ENCODE data around the gene FDX1. TPM values are rescaled to one million over a fixed set of nuclear protein-coding genes. Genes with fewer than 3 reads are reported as not detected.

The FDX1 gene
- total RNA-seq, 2 donors from 2014 or later, result 13.0 to 15.2 TPM

GRCh38 chr11:110446594-110446993 is 16.8 kb downstream of the FDX1 start:
- ATAC-seq (no peak), DNase-seq (ENCODE audit: low spot score in 2 of 2) (no peak)
- peaks cover 0 to 9% of the 10 kb centered on the region in 2 donors for H3K36me3 Mint-ChIP-seq
- no peak overlapping the region for H3K27ac Mint-ChIP-seq
- no peaks in the 10 kb centered on the region for H3K9me3 Mint-ChIP-seq

GRCh38 chr11:110447343-110447742 is 17.6 kb downstream of the FDX1 start:
- ATAC-seq (no peak), DNase-seq (ENCODE audit: low spot score in 2 of 2) (no peak)
- Mint-ChIP-seq H3K36me3 (peaks cover 0 to 16% of the 10 kb centered on the region in 2 donors), H3K9me3 (no peaks in the 10 kb centered on the region), H3K27ac (no peak overlapping the region)

GRCh38 chr11:110447897-110448745 is 18.4 kb downstream of the FDX1 start:
- Mint-ChIP-seq H3K9me3 (no peaks in the 10 kb centered on the region), H3K27ac (no peak overlapping the region), H3K36me3 (peaks cover 0 to 23% of the 10 kb centered on the region in 2 donors)
- DNase-seq (ENCODE audit: low spot score in 2 of 2), result no peak
- no peak for ATAC-seq

GRCh38 chr11:110450246-110450645 is 20.5 kb downstream of the FDX1 start:
- DNase-seq (ENCODE audit: low spot score in 2 of 2) (no peak), ATAC-seq (no peak)
- H3K27ac Mint-ChIP-seq, result no peak overlapping the region
- no peaks in the 10 kb centered on the region for H3K9me3 Mint-ChIP-seq
- H3K36me3 Mint-ChIP-seq, result peaks cover 0 to 14% of the 10 kb centered on the region in 2 donors

- Mint-ChIP-seq H3K36me3 (peaks cover 0 to 14% of the 10 kb centered on the region in 2 donors), H3K27ac (peak overlapping the region; percentile 84 to 89), H3K9me3 (no peaks in the 10 kb centered on the region)
- peak; percentile 59 to 78 for ATAC-seq
- DNase-seq (ENCODE audit: low spot score in 2 of 2), result no peak
Observed at GRCh38 chr11:110452720-110453119, 23.0 kb downstream of the FDX1 start.

GRCh38 chr11:110453684-110454354 is 24.1 kb downstream of the FDX1 start:
- Mint-ChIP-seq H3K36me3 (peaks cover 0 to 14% of the 10 kb centered on the region in 2 donors), H3K27ac (peak overlapping the region; percentile 50 to 84), H3K9me3 (no peaks in the 10 kb centered on the region)
- DNase-seq (ENCODE audit: low spot score in 2 of 2), result no peak
- ATAC-seq, result peak; percentile 63 to 72

- Mint-ChIP-seq H3K9me3 (no peaks in the 10 kb centered on the region), H3K27ac (peak overlapping the region in 1 of 2 donors; percentile 79), H3K36me3 (peaks cover 0 to 14% of the 10 kb centered on the region in 2 donors)
- DNase-seq (ENCODE audit: low spot score in 2 of 2), result no peak
- peak; percentile 76 to 78 for ATAC-seq
Observed at GRCh38 chr11:110454609-110455008, 24.9 kb downstream of the FDX1 start.

- ATAC-seq, result peak; percentile 34 to 39
- Mint-ChIP-seq H3K27ac (peak overlapping the region in 1 of 2 donors; percentile 7), H3K9me3 (no peaks in the 10 kb centered on the region), H3K36me3 (peaks cover 0 to 14% of the 10 kb centered on the region in 2 donors)
- no peak for DNase-seq (ENCODE audit: low spot score in 2 of 2)
Observed at GRCh38 chr11:110455718-110456117, 26.0 kb downstream of the FDX1 start.

GRCh38 chr11:110463153-110463552 is 33.4 kb downstream of the FDX1 start:
- peaks cover 0 to 6% of the 10 kb centered on the region in 2 donors for H3K36me3 Mint-ChIP-seq

GRCh38 chr11:110465231-110465630 is 35.5 kb downstream of the FDX1 start:
- H3K9me3 Mint-ChIP-seq, result no peaks in the 10 kb centered on the region
- ATAC-seq, result no peak
- H3K36me3 Mint-ChIP-seq, result peaks cover 0 to 6% of the 10 kb centered on the region in 2 donors
- H3K27ac Mint-ChIP-seq, result no peak overlapping the region
- no peak for DNase-seq (ENCODE audit: low spot score in 2 of 2)

More at GRCh38 chr11:110463153-110463552, 33.4 kb downstream of the FDX1 start:
- Mint-ChIP-seq H3K27ac (no peak overlapping the region), H3K9me3 (no peaks in the 10 kb centered on the region)
- ATAC-seq, result peak in 1 of 2 donors; percentile 78
- peak in 1 of 2 donors; percentile 30 for DNase-seq (ENCODE audit: low spot score in 2 of 2)

GRCh38 chr11:110467556-110467955 is 37.8 kb downstream of the FDX1 start:
- no peak overlapping the region for H3K27ac Mint-ChIP-seq
- ATAC-seq (no peak), DNase-seq (ENCODE audit: low spot score in 2 of 2) (no peak)
- H3K36me3 Mint-ChIP-seq, result peaks cover 0 to 6% of the 10 kb centered on the region in 2 donors
- H3K9me3 Mint-ChIP-seq, result no peaks in the 10 kb centered on the region

GRCh38 chr11:110468121-110468520 is 38.4 kb downstream of the FDX1 start:
- no peaks in the 10 kb centered on the region for H3K9me3 Mint-ChIP-seq
- H3K27ac Mint-ChIP-seq, result no peak overlapping the region
- DNase-seq (ENCODE audit: low spot score in 2 of 2) (no peak), ATAC-seq (no peak)
- H3K36me3 Mint-ChIP-seq, result peaks cover 0 to 4% of the 10 kb centered on the region in 2 donors

GRCh38 chr11:110469127-110469526 is 39.4 kb downstream of the FDX1 start:
- Mint-ChIP-seq H3K9me3 (no peaks in the 10 kb centered on the region), H3K36me3 (no peaks in the 10 kb centered on the region)
- no peak for DNase-seq (ENCODE audit: low spot score in 2 of 2)

GRCh38 chr11:110470716-110471115 is 41.0 kb downstream of the FDX1 start:
- no peak overlapping the region for H3K27ac Mint-ChIP-seq
- no peaks in the 10 kb centered on the region for H3K36me3 Mint-ChIP-seq
- DNase-seq (ENCODE audit: low spot score in 2 of 2), result no peak
- no peaks in the 10 kb centered on the region for H3K9me3 Mint-ChIP-seq
- no peak for ATAC-seq

More at GRCh38 chr11:110469127-110469526, 39.4 kb downstream of the FDX1 start:
- no peak overlapping the region for H3K27ac Mint-ChIP-seq
- no peak for ATAC-seq

GRCh38 chr11:110471371-110471770 is 41.6 kb downstream of the FDX1 start:
- H3K36me3 Mint-ChIP-seq, result no peaks in the 10 kb centered on the region
- ATAC-seq (no peak), DNase-seq (ENCODE audit: low spot score in 2 of 2) (no peak)
- H3K27ac Mint-ChIP-seq, result no peak overlapping the region
- no peaks in the 10 kb centered on the region for H3K9me3 Mint-ChIP-seq

- ATAC-seq (no peak), DNase-seq (ENCODE audit: low spot score in 2 of 2) (no peak)
- no peaks in the 10 kb centered on the region for H3K9me3 Mint-ChIP-seq
- no peak overlapping the region for H3K27ac Mint-ChIP-seq
- no peaks in the 10 kb centered on the region for H3K36me3 Mint-ChIP-seq
Observed at GRCh38 chr11:110472858-110473257, 43.1 kb downstream of the FDX1 start.

- no peak for ATAC-seq
Observed at GRCh38 chr11:110473706-110474105, 44.0 kb downstream of the FDX1 start.

More at GRCh38 chr11:110473706-110474105, 44.0 kb downstream of the FDX1 start:
- Mint-ChIP-seq H3K36me3 (no peaks in the 10 kb centered on the region), H3K27ac (no peak overlapping the region), H3K9me3 (no peaks in the 10 kb centered on the region)
- no peak for DNase-seq (ENCODE audit: low spot score in 2 of 2)
